Lower leg skin (tissue), 3 donors: ENCODE data around the gene RING1.

Source experiments
- CTCF ChIP-seq, 3 donors: fragments of 450-650 bp; IDR thresholded peaks; one replicate each; pipeline ENCODE4 v1.5.1; 2016; ENCODE audit warnings: antibody characterized with exemption in 3 of 3, mild to moderate bottlenecking in 3 of 3, moderate library complexity in 2 of 3
- POLR2A ChIP-seq, 2 donors: fragments of 450-650 bp; IDR thresholded peaks; one replicate each; pipeline ENCODE4 v1.6.1; 2016 to 2017; ENCODE audit warnings: antibody characterized with exemption in 2 of 2, mild to moderate bottlenecking in 1 of 2, moderate library complexity in 1 of 2

GRCh38 chr6:33195304-33196165, 12.8 kb upstream of the RING1 start:
- TF ChIP-seq CTCF (IDR thresholded peaks at IDR 0.05) = no peak
- no peak for TF ChIP-seq POLR2A (IDR thresholded peaks at IDR 0.05)
